Duodenal mucosa (tissue), 2 donors: ENCODE measurements around the gene SAMD5.

ENCODE experiments used
- H3K27ac ChIP-seq: one replicate; pipeline ENCODE4 v1.7.0; 2013; ENCODE audit warnings: low read depth, low read length
- H3K27me3 ChIP-seq, 2 donors: one replicate each; pipeline ENCODE4 v1.7.0; 2013; ENCODE audit warnings: low read length in 2 of 2, control low read depth in 1 of 2; ENCODE audit not compliant: insufficient read depth in 2 of 2, control insufficient read depth in 1 of 2
- H3K36me3 ChIP-seq, 2 donors: one replicate each; pipeline ENCODE4 v1.7.0; 2013; ENCODE audit warnings: low read length in 2 of 2, control low read depth in 1 of 2; ENCODE audit not compliant: insufficient read depth in 2 of 2, control insufficient read depth in 1 of 2
- H3K4me1 ChIP-seq, 2 donors: one replicate each; pipeline ENCODE4 v1.7.0; 2013; ENCODE audit warnings: low read length in 2 of 2, control low read depth in 1 of 2; ENCODE audit not compliant: insufficient read depth in 2 of 2, control insufficient read depth in 1 of 2
- H3K4me3 ChIP-seq, 2 donors: one replicate each; pipeline ENCODE4 v1.7.0; 2013; ENCODE audit warnings: low read length in 2 of 2, low read depth in 1 of 2
- H3K9ac ChIP-seq, 2 donors: one replicate each; pipeline ENCODE4 v1.7.0; 2013; ENCODE audit warnings: low read length in 2 of 2, low read depth in 1 of 2
- H3K9me3 ChIP-seq, 2 donors: one replicate each; pipeline ENCODE4 v1.7.0; 2013; ENCODE audit warnings: low read length in 2 of 2, control low read depth in 1 of 2; ENCODE audit not compliant: control insufficient read depth in 1 of 2

SAMD5 gene

DNA sequence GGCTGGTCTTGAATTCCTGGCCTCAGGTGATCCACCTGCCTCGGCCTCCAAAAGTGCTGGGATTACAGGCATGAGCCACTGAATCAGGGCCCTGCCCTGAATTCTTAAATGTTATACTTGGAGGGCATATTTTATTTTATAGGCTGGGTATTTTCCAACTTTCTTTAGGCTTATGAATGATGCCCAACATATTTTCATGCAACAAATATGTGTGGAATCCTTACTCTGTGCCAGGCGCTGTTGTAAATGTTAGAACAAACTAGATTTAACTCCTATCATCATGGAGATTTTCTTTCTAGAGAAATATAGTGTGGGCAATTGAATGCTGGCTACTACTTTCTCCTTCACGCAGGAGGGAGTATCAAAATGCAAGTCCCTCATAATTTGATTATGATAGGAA is 71.2 kb downstream of the SAMD5 start:
- Histone ChIP-seq H3K4me3 (no peak overlapping the region), H3K36me3 (no peaks in the 10 kb centered on the region), H3K9me3 (no peaks in the 10 kb centered on the region), H3K27me3 (no peaks in the 10 kb centered on the region), H3K9ac (no peak overlapping the region), H3K27ac (no peak overlapping the region), H3K4me1 (no peaks in the 10 kb centered on the region)

DNA sequence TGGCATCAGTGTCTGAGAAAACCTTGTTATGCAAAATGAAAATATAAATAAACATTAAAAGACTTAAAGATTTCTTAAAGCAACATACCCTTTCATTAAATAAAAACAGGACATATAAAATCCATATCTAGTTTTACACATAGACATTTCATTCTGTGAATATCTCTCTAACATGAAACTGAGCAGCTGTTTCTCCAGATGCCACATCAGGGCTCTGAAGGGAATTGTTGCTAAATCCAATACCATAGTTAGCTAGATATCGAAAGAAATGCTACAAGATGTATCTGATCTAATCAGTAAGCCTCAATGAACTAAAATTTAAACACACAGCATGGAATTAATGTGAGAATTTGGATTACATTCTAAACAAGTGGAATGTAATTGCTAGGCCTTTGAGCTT is 74.5 kb downstream of the SAMD5 start:
- Histone ChIP-seq H3K9me3 (no peaks in the 10 kb centered on the region), H3K4me3 (no peak overlapping the region), H3K36me3 (no peaks in the 10 kb centered on the region), H3K4me1 (peaks cover 0 to 5% of the 10 kb centered on the region in 2 donors), H3K27ac (no peak overlapping the region), H3K27me3 (no peaks in the 10 kb centered on the region), H3K9ac (no peak overlapping the region)

DNA sequence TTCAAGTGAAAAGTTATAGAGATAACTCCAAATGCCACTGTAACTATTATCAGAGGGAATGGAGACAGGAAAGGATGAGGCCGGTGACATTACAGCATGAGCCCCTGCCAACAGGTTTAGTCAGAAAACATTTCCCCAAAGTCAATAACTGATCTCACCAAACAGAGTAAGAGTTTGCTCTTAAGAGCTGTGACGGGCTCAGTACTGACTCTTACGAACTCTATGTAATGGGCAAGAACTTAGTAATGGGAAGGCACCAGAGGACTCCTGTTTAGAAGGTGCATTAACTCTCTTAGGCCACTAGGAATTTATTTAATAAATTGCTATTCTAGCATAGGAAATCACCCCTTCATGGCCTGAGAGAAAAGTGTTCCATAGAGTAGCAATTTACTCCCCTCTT is 76.8 kb downstream of the SAMD5 start:
- Histone ChIP-seq H3K27me3 (no peaks in the 10 kb centered on the region), H3K9ac (no peak overlapping the region), H3K36me3 (no peaks in the 10 kb centered on the region), H3K4me1 (peaks cover 0 to 7% of the 10 kb centered on the region in 2 donors), H3K4me3 (no peak overlapping the region), H3K27ac (no peak overlapping the region), H3K9me3 (no peaks in the 10 kb centered on the region)

DNA sequence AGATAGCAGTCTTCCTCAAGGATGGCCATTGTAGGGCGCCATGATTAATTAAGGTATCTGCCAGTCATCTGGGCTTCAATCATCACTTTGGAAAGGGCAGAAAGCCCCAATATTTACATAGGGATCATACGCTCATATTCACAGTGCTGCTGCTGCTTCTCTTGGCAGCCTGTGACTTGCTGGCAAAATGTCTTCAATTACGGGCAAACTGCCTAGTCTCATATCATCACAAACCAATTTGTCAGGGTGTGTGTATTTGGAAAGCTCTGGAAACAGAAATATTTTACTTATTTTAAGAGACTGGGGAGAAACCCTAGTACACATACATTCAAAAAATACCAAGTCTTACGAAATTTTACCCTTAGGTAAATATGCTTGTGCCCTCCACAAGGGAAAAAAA is 77.6 kb downstream of the SAMD5 start:
- no peaks in the 10 kb centered on the region for H3K27me3 ChIP-seq
- no peaks in the 10 kb centered on the region for H3K36me3 ChIP-seq
- no peak overlapping the region for H3K4me3 ChIP-seq
- no peak overlapping the region for H3K9ac ChIP-seq
- peaks cover 0 to 7% of the 10 kb centered on the region in 2 donors for H3K4me1 ChIP-seq
- no peaks in the 10 kb centered on the region for H3K9me3 ChIP-seq
- no peak overlapping the region for H3K27ac ChIP-seq

DNA sequence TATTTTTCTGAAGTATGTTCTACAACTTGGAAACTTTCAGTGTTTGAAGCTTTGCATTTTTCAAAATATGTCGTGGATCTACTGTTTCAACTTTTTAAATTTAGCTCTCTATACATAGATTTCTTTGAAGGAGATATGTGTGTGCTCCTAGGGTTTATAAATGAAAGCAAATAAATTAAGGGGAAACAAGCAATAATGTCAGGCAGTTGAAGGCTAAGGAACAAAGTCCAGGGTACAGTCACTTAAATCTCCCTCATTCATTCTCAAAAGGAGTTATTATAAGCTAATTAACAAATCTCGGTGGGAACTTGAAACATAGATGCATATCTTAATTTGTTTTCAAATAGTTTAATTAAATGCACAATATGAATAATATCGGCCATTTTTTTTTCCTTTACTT is 79.4 kb downstream of the SAMD5 start:
- peaks cover 0 to 7% of the 10 kb centered on the region in 2 donors for H3K4me1 ChIP-seq
- H3K27me3 ChIP-seq = no peaks in the 10 kb centered on the region
- H3K4me3 ChIP-seq = no peak overlapping the region
- H3K36me3 ChIP-seq = no peaks in the 10 kb centered on the region
- no peak overlapping the region for H3K9ac ChIP-seq
- H3K27ac ChIP-seq = no peak overlapping the region
- H3K9me3 ChIP-seq = no peaks in the 10 kb centered on the region

DNA sequence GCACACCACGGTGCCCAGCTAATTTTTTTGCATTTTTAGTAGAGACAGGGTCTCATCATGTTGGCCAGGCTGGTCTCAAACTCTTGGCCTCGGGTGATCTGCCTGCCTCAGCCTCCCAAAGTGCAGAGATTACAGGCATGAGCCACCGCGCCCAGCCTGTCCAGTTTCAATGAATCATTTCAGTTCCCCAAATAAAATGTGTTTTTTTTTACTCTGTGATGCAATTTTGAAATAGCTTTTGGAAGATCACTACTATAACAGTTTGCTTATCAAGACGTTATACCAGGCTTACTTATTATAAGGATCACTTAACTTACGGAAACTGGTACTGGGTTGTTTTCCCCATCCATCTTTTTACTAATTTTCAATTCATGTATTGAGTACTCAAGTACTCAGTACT is 80.0 kb downstream of the SAMD5 start:
- Histone ChIP-seq H3K36me3 (no peaks in the 10 kb centered on the region), H3K27ac (no peak overlapping the region), H3K27me3 (no peaks in the 10 kb centered on the region), H3K4me1 (peaks cover 0 to 7% of the 10 kb centered on the region in 2 donors), H3K9ac (no peak overlapping the region), H3K4me3 (no peak overlapping the region), H3K9me3 (no peaks in the 10 kb centered on the region)

DNA sequence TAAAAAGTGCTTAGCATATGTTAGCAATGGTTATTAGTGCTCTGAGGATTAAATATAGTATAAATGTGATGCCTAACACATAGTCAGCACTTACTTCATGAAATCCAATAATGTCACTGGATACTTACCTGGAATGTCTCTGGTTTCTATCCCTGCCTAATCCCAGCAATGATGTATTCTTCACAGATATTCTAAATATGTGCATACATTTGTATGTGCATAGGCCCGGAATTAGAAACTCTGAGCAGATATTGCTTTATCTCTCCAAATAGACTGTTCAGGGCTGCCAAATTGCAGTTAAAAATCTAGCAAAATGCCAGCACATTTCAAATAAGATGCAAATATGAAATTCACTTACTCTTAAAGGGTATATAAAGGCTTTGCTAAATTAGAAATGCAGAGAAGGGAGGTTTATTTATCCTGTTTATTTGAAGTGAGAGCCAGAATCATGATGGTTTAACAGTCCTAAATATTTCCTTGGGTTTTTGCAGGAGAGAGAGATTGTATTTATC is 81.3 kb downstream of the SAMD5 start:
- H3K27me3 ChIP-seq = no peaks in the 10 kb centered on the region
- no peak overlapping the region for H3K9ac ChIP-seq
- H3K27ac ChIP-seq = no peak overlapping the region
- H3K4me3 ChIP-seq = no peak overlapping the region
- H3K4me1 ChIP-seq = peaks cover 0 to 7% of the 10 kb centered on the region in 2 donors
- no peaks in the 10 kb centered on the region for H3K9me3 ChIP-seq
- no peaks in the 10 kb centered on the region for H3K36me3 ChIP-seq

DNA sequence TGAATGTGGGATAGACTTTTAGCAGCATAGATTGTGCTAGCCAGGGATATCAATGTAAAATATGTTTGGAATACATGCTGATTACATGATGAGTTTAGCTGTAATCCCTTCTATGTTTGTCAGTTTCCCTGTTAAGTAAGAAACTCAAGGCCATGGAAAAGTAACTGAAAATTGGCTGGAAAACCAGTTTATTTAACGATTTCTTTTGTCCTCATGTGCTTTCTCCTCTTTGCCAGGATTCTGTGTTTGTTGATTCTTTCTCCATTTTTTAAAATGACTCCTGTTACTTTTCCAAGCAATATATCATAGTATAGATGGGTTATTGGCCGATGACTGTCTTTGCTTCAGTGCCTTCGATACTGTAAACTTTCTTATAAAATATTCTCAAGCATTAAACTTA is 87.5 kb downstream of the SAMD5 start:
- Histone ChIP-seq H3K4me1 (no peaks in the 10 kb centered on the region), H3K9ac (no peak overlapping the region), H3K9me3 (no peaks in the 10 kb centered on the region), H3K4me3 (no peak overlapping the region), H3K36me3 (no peaks in the 10 kb centered on the region), H3K27me3 (no peaks in the 10 kb centered on the region), H3K27ac (no peak overlapping the region)

DNA sequence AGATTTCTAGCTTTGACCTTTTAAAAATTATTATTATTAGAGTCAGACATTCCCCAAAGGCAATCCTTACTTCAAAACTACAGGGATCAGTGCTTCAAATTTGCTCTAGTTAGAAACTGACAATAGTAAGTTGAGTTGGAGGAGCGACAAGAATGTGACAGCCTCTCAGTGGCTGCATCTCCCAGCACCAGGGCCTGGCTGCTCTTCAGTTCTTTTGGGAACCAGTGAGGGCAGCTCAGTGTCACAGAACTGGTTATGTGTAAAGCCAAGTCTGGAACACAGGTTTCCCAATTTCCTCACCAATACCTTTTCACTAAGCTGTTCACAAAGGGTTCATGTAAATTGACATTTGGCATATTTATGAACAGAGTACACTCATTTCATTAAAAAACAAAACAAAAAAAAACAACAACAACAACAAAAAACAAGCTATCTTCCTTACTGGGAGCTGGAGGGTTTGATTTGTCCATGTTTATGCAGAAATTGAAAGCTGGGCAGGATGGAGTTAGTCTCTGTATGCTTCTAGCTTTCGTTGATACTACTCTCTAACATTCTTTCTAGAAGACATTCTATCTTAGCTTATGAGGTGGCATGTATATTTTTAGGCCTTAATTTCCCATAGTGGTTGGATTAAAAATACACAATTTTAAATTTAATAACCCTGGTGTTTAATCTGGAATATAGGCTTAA is 95.0 kb downstream of the SAMD5 start:
- no peak overlapping the region for H3K9ac ChIP-seq
- H3K27ac ChIP-seq = no peak overlapping the region
- no peaks in the 10 kb centered on the region for H3K4me1 ChIP-seq
- H3K9me3 ChIP-seq = no peaks in the 10 kb centered on the region
- no peaks in the 10 kb centered on the region for H3K36me3 ChIP-seq
- H3K4me3 ChIP-seq = no peak overlapping the region
- no peaks in the 10 kb centered on the region for H3K27me3 ChIP-seq

DNA sequence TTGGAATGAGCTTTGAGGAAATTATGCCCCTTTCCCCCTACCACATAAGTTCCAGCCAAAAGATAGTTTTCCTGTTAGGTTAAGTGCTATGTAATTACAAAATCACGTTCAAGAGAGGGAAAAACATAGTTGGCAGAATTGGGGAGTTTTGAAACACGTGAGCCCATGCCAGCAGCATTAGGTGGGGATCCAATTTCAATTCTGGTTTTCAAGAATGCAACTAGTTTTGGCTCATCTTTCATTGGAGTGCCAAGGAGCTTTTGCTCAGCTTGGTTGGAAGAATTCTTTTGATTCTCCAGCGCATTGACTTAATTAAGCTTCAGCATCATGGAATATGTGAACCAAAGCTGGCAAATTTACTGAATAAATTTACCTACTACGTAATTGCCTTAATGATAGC is 95.9 kb downstream of the SAMD5 start:
- Histone ChIP-seq H3K9me3 (no peaks in the 10 kb centered on the region), H3K4me3 (no peak overlapping the region), H3K27ac (no peak overlapping the region), H3K36me3 (no peaks in the 10 kb centered on the region), H3K9ac (no peak overlapping the region), H3K27me3 (no peaks in the 10 kb centered on the region), H3K4me1 (no peaks in the 10 kb centered on the region)
